ENCODE results near the gene KCNJ6.

- no peak for TF ChIP-seq POLR2A (IDR thresholded peaks at IDR 0.05)
- TF ChIP-seq CTCF (IDR thresholded peaks at IDR 0.05 in 4 of 5, conservative IDR thresholded peaks at IDR 0.05 in 1 of 5), result no peak
Observed at GRCh38 chr21:37595944-37596343, 320.3 kb downstream of the KCNJ6 start.
